Peyer's patch (tissue), 4 donors: ENCODE measurements around the gene SOX18. TPM values are rescaled to one million over a fixed set of nuclear protein-coding genes. Genes with fewer than 3 reads are reported as not detected.

Experiments
- DNase-seq, 3 donors: peaks; one replicate each; pipeline ENCODE4 v3.0.0-alpha.2; 2017 to 2019
- H3K27ac ChIP-seq, 4 donors: fragments of 200-600 bp; sonication (generic); one replicate each; pipeline ENCODE4 v1.5.1; 2016 to 2019
- H3K27me3 ChIP-seq, 2 donors: fragments of 200-600 bp; sonication (generic); one replicate each; pipeline ENCODE4 v1.5.1; 2019
- H3K36me3 ChIP-seq, 3 donors: fragments of 200-600 bp; sonication (generic); one replicate each; pipeline ENCODE4 v1.5.1; 2016 to 2019
- H3K4me1 ChIP-seq, 4 donors: fragments of 200-600 bp; sonication (generic); one replicate each; pipeline ENCODE4 v1.5.1; 2016 to 2019
- H3K4me3 ChIP-seq, 4 donors: fragments of 200-600 bp; sonication (generic); 1 replicate in 3 of 4; 2 replicates in 1 of 4; pipeline ENCODE4 v1.5.1; 2016 to 2019; ENCODE audit warnings: mild to moderate bottlenecking in 1 of 4
- H3K9me3 ChIP-seq, 4 donors: fragments of 200-600 bp; sonication (generic); one replicate each; pipeline ENCODE4 v1.5.1; 2016 to 2019; ENCODE audit warnings: mild to moderate bottlenecking in 1 of 4
- CTCF ChIP-seq, 6 experiments: fragments of 450-650 bp in 4 of 6; fragments of 200-600 bp in 2 of 6; sonication (generic) in 1 of 6; IDR thresholded peaks; one replicate each; pipeline ENCODE4 v1.5.1; 2017 to 2019; ENCODE audit warnings: antibody characterized with exemption in 6 of 6, mild to moderate bottlenecking in 3 of 6, moderate library complexity in 1 of 6
- POLR2A ChIP-seq, 2 donors: fragments of 450-650 bp; IDR thresholded peaks; one replicate each; pipeline ENCODE4 v1.5.1; 2017; ENCODE audit warnings: antibody characterized with exemption in 2 of 2, mild to moderate bottlenecking in 2 of 2, moderate library complexity in 2 of 2
- total RNA-seq, 4 donors: library from RNA; depleted of rRNA; stranded (reverse); fragments of >200 nt; gene quantifications; one replicate each; pipeline ENCODE4 v1.1.0, GENCODE V29; 2016

The SOX18 gene
- total RNA-seq, 4 donors from 2014 or later = 2.8 to 6.6 (median 3.4) TPM; not detected in 1

- DNase-seq = peak; percentile 71 to 94 (median 93)
Measured at GRCh38 chr20:64079273-64080012, 30.0 kb upstream of the SOX18 start, which contains the start of gene RGS19. Gene RGS19 (minus strand): TSS chr20:64079518. CDS start chr20:64076886, 2,632 bp downstream.

GRCh38 chr20:64078934-64079272 is 29.5 kb upstream of the SOX18 start:
- peaks cover 0 to 12% (median 0%) of the 10 kb centered on the region in 3 donors for H3K36me3 ChIP-seq
- TF ChIP-seq CTCF (IDR thresholded peaks at IDR 0.05) = no peak
- TF ChIP-seq POLR2A (IDR thresholded peaks at IDR 0.05) = no peak
- H3K4me3 ChIP-seq = peak overlapping the region; percentile 63 to 81 (median 75)
- no peaks in the 10 kb centered on the region for H3K9me3 ChIP-seq
- H3K27ac ChIP-seq = peak overlapping the region; percentile 73 to 95 (median 82)
- H3K4me1 ChIP-seq = peaks cover 0 to 34% (median 19%) of the 10 kb centered on the region in 4 donors
- no peak for DNase-seq
- H3K27me3 ChIP-seq = peaks cover 0 to 5% of the 10 kb centered on the region in 2 donors

More at GRCh38 chr20:64079273-64080012, 30.0 kb upstream of the SOX18 start, which contains the start of gene RGS19:
- H3K9me3 ChIP-seq = no peaks in the 10 kb centered on the region
- peaks cover 0 to 7% (median 0%) of the 10 kb centered on the region in 3 donors for H3K36me3 ChIP-seq
- TF ChIP-seq CTCF (IDR thresholded peaks at IDR 0.05) (no peak), POLR2A (IDR thresholded peaks at IDR 0.05) (no peak)
- H3K27me3 ChIP-seq = peaks cover 0 to 9% of the 10 kb centered on the region in 2 donors
- peak within 1 kb of the TSS; percentile 73 to 95 (median 82) for H3K27ac ChIP-seq
- H3K4me1 ChIP-seq = peaks cover 0 to 39% (median 22%) of the 10 kb centered on the region in 4 donors
- H3K4me3 ChIP-seq = peak within 1 kb of the TSS; percentile 63 to 81 (median 75)

- Histone ChIP-seq H3K36me3 (peaks cover 0 to 21% (median 0%) of the 10 kb centered on the region in 3 donors), H3K9me3 (no peaks in the 10 kb centered on the region), H3K4me1 (peaks cover 0 to 25% (median 12%) of the 10 kb centered on the region in 4 donors), H3K27me3 (no peaks in the 10 kb centered on the region), H3K4me3 (peak overlapping the region; percentile 63 to 81 (median 75)), H3K27ac (peak overlapping the region; percentile 73 to 95 (median 82))
- peak in 2 of 3 donors; percentile 91 to 92 for DNase-seq
- TF ChIP-seq CTCF (IDR thresholded peaks at IDR 0.05) = no peak
- TF ChIP-seq POLR2A (IDR thresholded peaks at IDR 0.05) = no peak
Measured at GRCh38 chr20:64077876-64078551, 28.6 kb upstream of the SOX18 start.

- H3K4me1 ChIP-seq = peaks cover 0 to 28% (median 10%) of the 10 kb centered on the region in 4 donors
- H3K4me3 ChIP-seq = peak overlapping the region; percentile 38 to 81 (median 68)
- H3K9me3 ChIP-seq = no peaks in the 10 kb centered on the region
- H3K36me3 ChIP-seq = peaks cover 0 to 25% (median 0%) of the 10 kb centered on the region in 3 donors
- no peak for DNase-seq
- no peaks in the 10 kb centered on the region for H3K27me3 ChIP-seq
- peak overlapping the region; percentile 73 to 95 (median 82) for H3K27ac ChIP-seq
- TF ChIP-seq POLR2A (IDR thresholded peaks at IDR 0.05) = no peak
- TF ChIP-seq CTCF (IDR thresholded peaks at IDR 0.05) = no peak
Measured at GRCh38 chr20:64077541-64077875, 28.1 kb upstream of the SOX18 start.

GRCh38 chr20:64077094-64077493 is 27.7 kb upstream of the SOX18 start:
- no peak for TF ChIP-seq POLR2A (IDR thresholded peaks at IDR 0.05)
- DNase-seq = peak in 2 of 3 donors; percentile 80 to 84
- no peaks in the 10 kb centered on the region for H3K9me3 ChIP-seq
- H3K36me3 ChIP-seq = peaks cover 0 to 25% (median 0%) of the 10 kb centered on the region in 3 donors
- peaks cover 0 to 32% (median 9%) of the 10 kb centered on the region in 4 donors for H3K4me1 ChIP-seq
- H3K27me3 ChIP-seq = no peaks in the 10 kb centered on the region
- H3K4me3 ChIP-seq = peak overlapping the region; percentile 38 to 81 (median 68)
- H3K27ac ChIP-seq = peak overlapping the region; percentile 73 to 95 (median 82)
